Measurements from ENCODE around the gene CEACAM1.
A peak's percentile ranks its signal among the peaks of the same experiment; 100 is the strongest.

The CEACAM1 gene

DNA sequence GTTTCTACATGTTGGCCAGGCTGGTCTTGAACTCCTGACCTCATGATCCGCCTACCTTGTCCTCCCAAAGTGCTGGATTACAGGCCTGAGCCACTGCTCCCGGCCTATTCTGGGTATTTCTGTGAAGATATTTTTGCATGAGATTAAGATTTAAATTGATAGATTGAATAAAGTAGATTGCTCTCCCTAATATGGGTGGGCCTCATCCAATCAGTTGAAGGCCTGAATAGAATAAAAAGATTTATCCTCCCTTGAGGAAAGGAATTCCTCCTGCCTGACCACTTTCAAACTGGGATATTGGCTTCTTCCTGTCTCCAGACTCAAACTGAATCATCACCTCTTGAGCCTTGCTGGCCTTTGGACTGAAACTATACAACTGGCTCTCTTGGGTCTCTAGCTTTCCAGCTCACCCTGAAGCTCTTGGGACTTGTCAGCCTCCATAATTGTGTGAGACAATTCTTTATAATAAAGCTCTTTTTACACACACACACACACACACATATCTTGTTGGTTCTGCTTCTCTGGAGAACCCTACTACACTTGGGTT, 49.4 kb downstream of the CEACAM1 start:
- ATAC-seq (no peak), DNase-seq (no peak)
- Mint-ChIP-seq H3K27ac (no peak overlapping the region), H3K27me3 (no peaks in the 10 kb centered on the region), H3K4me3 (no peak overlapping the region), H3K4me1 (peaks cover 27% of the 10 kb centered on the region), H3K9me3 (no peaks in the 10 kb centered on the region)

DNA sequence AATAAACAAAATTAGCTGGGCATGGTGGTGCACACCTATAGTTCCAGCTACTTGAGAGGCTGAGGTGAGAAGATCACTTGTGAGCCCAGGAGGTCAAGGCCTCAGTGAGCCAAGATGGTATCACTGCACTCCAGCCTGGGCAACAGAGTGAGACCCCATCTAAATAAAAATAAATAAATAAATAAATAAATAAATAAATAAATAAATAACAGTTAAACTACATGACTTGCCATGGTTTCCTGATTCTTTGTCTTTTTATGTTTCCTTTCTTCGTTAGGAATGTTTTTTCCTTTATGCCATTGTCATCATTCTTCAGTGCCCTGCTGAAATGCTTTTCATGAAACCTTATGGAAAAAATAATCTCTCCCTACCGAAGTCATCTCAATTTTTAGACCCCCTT, 50.3 kb downstream of the CEACAM1 start:
- Mint-ChIP-seq H3K27ac (no peak overlapping the region), H3K4me1 (peaks cover 27% of the 10 kb centered on the region), H3K9me3 (no peaks in the 10 kb centered on the region), H3K4me3 (no peak overlapping the region), H3K27me3 (no peaks in the 10 kb centered on the region)
- no peak for ATAC-seq
- DNase-seq = no peak

DNA sequence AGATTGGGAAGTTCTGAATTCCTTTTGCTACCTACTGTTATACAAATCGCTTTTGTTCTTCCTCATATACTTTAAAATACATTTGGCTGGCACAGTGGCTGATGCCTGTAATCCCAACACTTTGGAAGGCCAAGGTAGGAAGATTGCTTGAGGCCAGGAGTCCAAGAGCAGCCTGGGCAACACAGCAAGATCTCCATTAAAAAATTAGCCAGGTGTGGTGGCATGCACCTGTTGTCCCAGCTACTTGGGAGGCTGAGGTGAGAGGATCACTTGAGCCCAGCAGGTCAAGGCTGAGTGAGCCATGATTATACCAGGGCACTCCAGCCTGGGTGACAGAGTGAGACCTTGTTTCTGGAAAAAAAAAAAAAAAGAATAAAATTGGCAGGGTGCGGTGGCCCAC, 51.2 kb downstream of the CEACAM1 start:
- ATAC-seq (no peak), DNase-seq (no peak)
- H3K4me3 Mint-ChIP-seq = no peak overlapping the region
- peaks cover 27% of the 10 kb centered on the region for H3K4me1 Mint-ChIP-seq
- no peak overlapping the region for H3K27ac Mint-ChIP-seq
- H3K9me3 Mint-ChIP-seq = no peaks in the 10 kb centered on the region
- no peaks in the 10 kb centered on the region for H3K27me3 Mint-ChIP-seq

DNA sequence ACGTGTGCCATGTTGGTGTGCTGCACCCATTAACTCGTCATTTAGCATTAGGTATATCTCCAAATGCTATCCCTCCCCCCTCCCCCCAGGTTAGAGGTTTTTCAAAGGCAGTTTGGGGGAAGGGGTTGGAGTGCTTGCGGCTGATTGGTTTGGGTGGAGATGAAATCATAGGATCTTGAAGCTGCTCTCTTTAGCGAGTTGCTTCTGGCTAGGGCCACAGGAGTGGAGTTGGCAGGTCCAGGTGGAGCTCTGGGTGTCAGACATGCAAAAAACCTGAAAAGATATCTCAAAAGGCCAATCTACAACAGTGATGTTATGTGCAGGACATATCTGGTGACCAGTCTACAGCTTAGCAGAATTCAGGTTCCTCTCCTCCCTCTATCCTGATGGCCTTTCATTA, 52.9 kb downstream of the CEACAM1 start:
- Mint-ChIP-seq H3K4me3 (no peak overlapping the region), H3K27me3 (no peaks in the 10 kb centered on the region), H3K27ac (no peak overlapping the region), H3K4me1 (peaks cover 11% of the 10 kb centered on the region), H3K9me3 (no peaks in the 10 kb centered on the region)
- no peak for ATAC-seq
- no peak for DNase-seq

DNA sequence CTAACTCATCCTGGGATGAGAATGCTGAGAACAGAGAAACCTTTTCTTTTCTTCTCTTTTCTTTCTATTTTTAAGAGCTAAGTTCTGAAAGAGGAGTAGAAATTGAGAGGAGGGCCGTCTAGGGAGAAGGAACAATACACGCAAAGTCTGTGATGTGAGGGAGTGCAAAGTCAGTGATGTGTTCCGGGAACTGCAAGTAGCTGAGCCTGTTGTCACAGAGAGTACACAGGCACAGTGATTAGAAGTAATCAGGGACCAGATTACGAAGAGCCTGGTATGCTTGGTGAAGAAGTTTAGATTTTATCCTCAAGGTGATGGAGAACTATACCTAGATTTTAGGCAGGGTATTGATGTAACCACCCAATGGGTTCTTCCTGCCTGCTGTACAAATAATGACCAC, 53.5 kb downstream of the CEACAM1 start:
- ATAC-seq (no peak), DNase-seq (no peak)
- Mint-ChIP-seq H3K27ac (no peak overlapping the region), H3K4me3 (no peak overlapping the region), H3K27me3 (no peaks in the 10 kb centered on the region), H3K9me3 (no peaks in the 10 kb centered on the region), H3K4me1 (peaks cover 12% of the 10 kb centered on the region)

DNA sequence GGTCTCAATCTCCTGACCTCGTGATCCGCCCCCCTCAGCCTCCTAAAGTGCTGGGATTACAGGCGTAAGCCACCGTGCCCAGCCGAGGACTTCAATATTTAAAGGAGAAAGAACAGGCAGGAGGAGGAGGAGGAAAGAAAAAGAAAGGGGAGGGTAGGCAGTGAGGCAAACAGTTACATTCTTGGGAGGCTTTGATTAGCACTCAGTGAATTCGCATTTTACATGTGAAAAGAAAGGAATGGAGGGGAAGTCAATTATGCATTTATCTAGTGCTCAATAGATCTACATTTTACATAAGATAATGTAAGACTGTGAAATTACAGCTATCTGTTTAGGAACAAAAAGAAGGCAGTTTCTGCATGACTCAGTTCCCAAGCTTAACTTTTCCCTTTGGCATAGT, 54.6 kb downstream of the CEACAM1 start:
- Mint-ChIP-seq H3K27ac (no peak overlapping the region), H3K4me3 (no peak overlapping the region), H3K27me3 (no peaks in the 10 kb centered on the region), H3K9me3 (no peaks in the 10 kb centered on the region), H3K4me1 (peaks cover 13% of the 10 kb centered on the region)
- no peak for DNase-seq
- ATAC-seq = no peak

DNA sequence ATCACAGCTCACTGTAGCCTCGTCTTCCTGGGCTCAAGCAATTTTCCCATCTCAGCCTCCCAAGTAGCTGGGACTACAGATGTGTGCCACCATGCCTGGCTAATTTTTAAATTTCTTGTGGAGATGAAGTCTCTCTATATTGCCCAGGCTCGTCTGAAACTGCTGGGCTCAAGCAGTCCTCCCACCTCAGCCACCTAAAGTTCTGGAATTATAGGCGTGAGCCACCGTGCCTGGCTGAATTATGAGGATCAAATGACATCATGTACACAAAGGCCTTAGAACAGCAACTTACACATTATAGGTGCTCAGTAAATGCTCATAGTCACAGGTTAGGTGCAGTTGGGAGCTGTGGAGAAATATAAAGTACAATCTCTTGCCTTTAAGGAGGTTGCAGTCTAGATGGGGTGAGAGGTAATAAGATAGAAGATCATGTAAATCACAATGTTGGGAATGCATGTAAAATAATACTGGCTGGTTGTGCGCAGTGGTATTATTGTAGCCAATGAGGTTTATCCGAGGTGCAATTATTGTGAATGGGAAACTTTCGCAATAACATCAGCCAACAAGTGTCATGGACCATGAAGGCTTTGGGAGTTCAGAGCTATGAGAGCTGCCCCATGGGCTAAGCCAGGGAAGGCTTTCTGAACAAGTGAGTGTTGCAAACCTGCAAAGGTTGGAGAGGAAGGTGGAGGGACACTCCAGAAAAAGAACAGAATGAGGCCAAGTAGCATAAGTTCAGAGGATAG, 55.7 kb downstream of the CEACAM1 start:
- Mint-ChIP-seq H3K27me3 (no peaks in the 10 kb centered on the region), H3K9me3 (no peaks in the 10 kb centered on the region), H3K27ac (no peak overlapping the region), H3K4me3 (no peak overlapping the region), H3K4me1 (peaks cover 24% of the 10 kb centered on the region)
- DNase-seq = no peak
- ATAC-seq = no peak

DNA sequence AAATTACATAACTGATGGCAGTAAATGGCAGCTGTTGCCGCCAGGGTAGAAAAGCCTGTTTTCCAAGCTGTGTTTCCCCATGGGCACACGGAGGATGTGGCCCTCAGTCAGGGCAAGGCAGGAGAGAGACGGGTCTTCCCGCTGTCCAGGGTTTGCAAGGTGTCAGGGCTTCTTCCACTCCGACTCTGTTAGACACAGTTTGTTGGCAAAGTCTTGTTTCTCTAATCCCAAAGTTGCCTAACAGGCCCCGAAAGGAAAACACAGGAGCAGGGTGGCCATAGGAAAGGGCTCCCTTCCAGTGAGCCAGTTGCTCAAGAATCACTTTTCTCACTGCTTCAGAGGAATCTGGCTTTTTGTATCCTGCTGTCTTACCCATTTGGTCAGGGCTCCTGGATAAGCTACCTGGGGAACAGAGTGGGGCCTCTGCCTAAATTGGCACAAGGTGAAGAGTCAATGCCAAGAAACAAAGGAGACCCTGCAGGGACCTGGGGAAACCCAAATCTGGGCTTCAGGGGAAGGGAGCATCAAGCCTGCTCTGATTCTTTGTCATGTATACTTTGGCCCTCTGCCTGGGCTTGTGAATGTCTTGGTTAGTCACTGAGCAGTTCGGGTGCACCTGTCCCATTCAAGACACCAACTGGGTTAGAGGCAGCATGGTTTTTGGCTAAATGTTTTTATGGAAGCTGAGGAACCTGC, 56.6 kb downstream of the CEACAM1 start:
- Mint-ChIP-seq H3K4me3 (no peak overlapping the region), H3K27me3 (no peaks in the 10 kb centered on the region), H3K9me3 (no peaks in the 10 kb centered on the region), H3K27ac (no peak overlapping the region), H3K4me1 (peaks cover 33% of the 10 kb centered on the region)
- DNase-seq (no peak), ATAC-seq (no peak)

DNA sequence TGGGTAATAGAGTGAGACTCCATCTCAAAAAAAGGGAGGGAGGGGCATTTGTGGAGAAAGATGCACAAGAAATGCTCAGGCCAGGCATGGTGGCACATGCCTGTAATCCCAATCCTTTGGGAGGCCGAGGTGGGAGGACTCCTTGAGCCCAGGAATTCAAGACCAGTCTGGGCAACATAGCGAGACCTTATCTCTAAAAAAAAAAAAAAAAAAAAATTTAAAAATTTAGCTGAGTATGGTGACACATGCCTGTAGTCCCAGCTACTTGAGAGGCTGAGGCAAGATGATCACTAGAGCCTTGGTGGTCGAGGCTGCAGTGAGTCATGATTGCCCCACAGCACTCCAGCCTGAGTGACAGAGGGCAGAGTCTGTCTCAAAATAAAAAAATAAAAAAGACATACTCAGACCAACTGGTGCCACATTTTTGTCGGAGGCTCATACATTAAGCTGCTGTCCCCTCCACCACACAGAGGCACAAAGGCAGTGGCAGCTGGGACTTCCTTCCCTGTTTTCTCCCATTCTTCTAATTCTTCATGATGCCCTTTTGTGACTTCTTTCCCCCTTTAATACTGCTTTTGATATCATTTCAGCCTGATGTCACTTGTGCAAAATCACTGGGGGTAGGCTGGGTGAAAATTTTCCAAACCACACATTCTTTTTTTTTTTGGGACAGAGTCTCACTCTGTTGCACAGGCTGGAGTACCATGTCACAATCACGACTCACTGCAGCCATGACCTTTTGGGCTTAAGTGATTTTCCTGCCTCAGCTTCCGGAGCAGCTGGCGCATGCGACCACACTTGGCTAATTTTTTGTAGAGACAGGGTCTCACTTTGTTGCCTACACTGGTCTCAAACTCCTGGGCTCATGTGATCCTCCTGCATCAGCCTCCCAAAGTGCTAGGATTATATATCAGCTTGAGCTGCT, 58.7 kb downstream of the CEACAM1 start:
- Mint-ChIP-seq H3K9me3 (no peaks in the 10 kb centered on the region), H3K27me3 (no peaks in the 10 kb centered on the region), H3K27ac (peak overlapping the region in 1 of 2 donors; percentile 83), H3K4me1 (peaks cover 45% of the 10 kb centered on the region), H3K4me3 (peak overlapping the region in 1 of 2 donors; percentile 2)
- ATAC-seq (peak; percentile 87), DNase-seq (peak in 1 of 2 donors; percentile 32)

DNA sequence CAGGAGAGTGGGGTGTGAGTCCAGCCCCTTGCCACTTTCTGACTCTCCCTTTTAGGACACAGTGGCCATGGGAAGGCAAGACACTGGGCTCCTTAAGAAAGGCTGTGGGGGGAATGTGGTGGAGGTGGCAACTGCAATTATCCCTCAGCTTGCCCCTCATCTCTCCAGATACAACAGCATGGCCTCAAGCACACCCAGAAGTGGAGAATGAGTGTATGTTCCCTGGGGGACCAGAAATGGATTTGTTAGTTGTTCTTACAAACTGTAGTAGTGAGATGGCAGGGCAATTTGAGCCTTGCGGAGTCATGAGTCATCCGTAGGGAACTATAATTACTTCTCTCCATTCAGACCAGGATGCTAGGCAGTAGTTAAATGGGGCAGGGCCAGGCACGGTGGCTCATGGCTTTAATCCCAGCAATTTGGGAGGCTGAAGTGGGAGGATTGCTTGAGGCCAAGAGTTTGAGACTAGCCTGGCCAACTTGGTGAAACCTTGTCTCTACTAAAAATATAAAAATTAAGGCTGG, 59.9 kb downstream of the CEACAM1 start:
- H3K4me1 Mint-ChIP-seq = peaks cover 45% of the 10 kb centered on the region
- H3K27ac Mint-ChIP-seq = peak overlapping the region; percentile 66 to 91
- no peaks in the 10 kb centered on the region for H3K27me3 Mint-ChIP-seq
- no peak for ATAC-seq
- no peak for DNase-seq
- peak overlapping the region; percentile 16 to 31 for H3K4me3 Mint-ChIP-seq
- no peaks in the 10 kb centered on the region for H3K9me3 Mint-ChIP-seq

DNA sequence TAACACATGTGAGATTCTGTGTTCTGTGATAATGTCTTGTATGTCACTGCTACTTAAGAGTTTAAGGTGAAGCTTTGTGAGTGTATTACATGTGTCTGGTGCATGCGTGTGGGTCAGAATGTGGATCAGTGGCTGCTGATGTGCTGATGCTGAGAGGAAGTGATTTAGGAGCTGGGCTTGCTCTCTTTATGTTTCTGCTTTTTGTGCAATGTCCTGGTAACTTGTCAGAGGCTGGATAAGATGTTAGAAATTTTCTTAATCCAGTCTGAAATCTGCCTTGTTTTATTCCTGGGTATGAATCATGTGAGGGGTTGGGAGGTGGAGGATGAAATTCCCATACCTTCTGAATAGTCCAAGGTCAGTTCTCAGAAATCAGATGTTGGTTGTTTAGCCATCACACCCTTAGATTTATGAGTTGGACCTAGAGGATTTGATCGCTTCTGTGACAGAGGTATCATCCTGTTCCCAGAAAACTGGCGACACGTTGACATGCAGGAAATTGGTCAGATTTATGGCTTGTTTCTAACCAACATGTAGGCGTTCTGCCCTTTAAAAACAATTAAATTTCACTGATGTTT, 61.0 kb downstream of the CEACAM1 start:
- H3K9me3 Mint-ChIP-seq = no peaks in the 10 kb centered on the region
- H3K27me3 Mint-ChIP-seq = no peaks in the 10 kb centered on the region
- ATAC-seq (peak; percentile 31), DNase-seq (no peak)
- peak overlapping the region; percentile 16 to 46 for H3K4me3 Mint-ChIP-seq
- H3K4me1 Mint-ChIP-seq = peaks cover 45% of the 10 kb centered on the region
- H3K27ac Mint-ChIP-seq = peak overlapping the region in 1 of 2 donors; percentile 43

DNA sequence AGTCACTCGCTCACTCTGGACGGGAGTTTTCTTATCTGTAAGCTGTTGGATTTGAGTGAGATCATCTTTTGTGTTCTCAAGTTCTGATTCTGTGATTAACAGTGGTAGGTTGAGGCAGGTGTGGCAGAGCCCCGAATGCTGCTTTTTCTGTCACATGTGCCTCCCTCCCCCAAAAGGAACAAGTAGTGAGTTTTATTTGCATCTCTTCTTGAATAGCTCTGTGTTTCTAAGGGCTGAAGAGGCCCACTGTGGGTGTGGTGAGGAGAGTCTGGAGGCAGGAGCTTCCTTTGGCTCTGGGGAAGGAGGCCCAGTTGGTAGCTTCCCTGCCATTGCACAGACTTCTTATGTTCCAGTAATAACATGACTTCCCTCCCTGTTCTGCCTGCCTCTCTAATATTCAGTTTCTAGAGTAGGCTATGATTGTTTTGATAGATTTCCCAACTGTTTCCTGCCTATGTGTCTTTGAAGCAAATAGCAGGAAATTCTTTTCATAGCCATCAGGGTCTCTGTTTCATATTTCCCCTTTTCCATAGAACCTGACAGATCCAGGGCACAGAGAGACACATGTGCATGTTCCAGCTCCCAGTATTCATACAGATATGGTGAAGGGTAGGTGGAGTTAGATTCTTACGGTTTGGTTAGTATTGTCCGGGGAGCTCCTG, 61.6 kb downstream of the CEACAM1 start:
- peak overlapping the region; percentile 14 to 16 for H3K4me3 Mint-ChIP-seq
- peaks cover 45% of the 10 kb centered on the region for H3K4me1 Mint-ChIP-seq
- DNase-seq (no peak), ATAC-seq (no peak)
- H3K9me3 Mint-ChIP-seq = no peaks in the 10 kb centered on the region
- H3K27ac Mint-ChIP-seq = peak overlapping the region in 1 of 2 donors; percentile 43
- no peaks in the 10 kb centered on the region for H3K27me3 Mint-ChIP-seq

DNA sequence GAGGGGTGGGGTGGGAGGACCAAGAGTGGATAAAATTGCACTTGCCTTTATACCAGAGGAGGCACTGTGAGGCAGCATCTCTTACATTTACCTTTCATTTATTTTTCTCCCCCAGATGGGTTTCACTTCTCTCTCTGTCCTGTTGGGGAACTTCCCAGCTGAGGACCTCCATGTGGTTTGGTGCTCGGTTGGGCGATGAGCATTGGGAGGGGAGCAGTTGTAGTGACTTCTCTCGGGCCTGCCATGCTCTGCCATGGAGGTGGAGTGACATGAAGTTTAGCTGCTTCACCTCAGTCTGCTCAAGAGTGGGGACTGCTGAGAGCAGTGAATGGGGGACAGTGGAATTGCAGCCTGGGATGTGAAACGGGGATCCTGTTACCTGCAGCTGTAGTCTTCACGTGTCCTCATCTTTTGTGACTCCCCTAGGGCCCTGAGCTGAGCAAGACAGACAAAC, 62.4 kb downstream of the CEACAM1 start:
- H3K4me1 Mint-ChIP-seq = peaks cover 45% of the 10 kb centered on the region
- no peaks in the 10 kb centered on the region for H3K9me3 Mint-ChIP-seq
- DNase-seq = no peak
- no peaks in the 10 kb centered on the region for H3K27me3 Mint-ChIP-seq
- peak overlapping the region in 1 of 2 donors; percentile 75 for H3K27ac Mint-ChIP-seq
- ATAC-seq = no peak
- H3K4me3 Mint-ChIP-seq = no peak overlapping the region

DNA sequence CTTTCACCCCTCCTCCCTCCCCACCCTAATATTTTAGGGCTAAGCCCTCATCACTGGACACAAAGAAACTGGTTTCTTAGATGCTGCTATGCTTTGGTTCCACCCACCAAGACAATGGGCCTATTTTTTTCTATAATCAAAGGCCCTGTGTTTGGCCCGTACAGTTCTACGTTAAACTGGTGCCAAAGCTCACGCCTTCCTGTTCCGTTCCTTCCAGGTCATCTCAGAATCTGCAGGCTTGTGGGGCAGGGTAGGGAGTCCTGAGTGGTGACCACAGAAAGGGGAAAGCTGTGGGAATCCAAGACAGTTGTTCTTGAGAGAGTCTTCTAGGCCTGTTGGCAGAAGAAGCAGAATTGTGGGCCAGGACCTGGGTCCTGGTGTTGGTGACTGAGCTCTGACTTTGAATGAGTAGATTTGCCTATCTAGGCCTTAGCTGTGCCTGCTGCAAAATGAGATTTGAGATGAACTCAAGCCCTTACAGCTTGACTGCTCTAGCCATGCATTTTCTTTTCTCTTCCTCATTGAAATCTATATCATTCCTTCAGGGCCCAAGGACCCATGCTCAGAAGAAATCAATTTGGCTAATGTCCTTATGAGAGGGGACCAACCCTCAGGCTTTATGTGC, 66.5 kb downstream of the CEACAM1 start:
- no peaks in the 10 kb centered on the region for H3K27me3 Mint-ChIP-seq
- H3K4me3 Mint-ChIP-seq = no peak overlapping the region
- H3K4me1 Mint-ChIP-seq = peaks cover 13% of the 10 kb centered on the region
- no peaks in the 10 kb centered on the region for H3K9me3 Mint-ChIP-seq
- ATAC-seq (no peak), DNase-seq (no peak)
- H3K27ac Mint-ChIP-seq = no peak overlapping the region
